LoVo (cell line): ENCODE measurements around the gene MCRS1.
"Not testable (repeated sequence)": the region's sequence is repeated elsewhere in the genome, so short reads cannot be mapped to it uniquely, and the experiment has no call there.

Experiments used
- DNase-seq: peaks from one replicate; pipeline ENCODE4 v3.0.0-alpha.2; 2016; ENCODE audit warnings: low spot score

The MCRS1 gene

DNA sequence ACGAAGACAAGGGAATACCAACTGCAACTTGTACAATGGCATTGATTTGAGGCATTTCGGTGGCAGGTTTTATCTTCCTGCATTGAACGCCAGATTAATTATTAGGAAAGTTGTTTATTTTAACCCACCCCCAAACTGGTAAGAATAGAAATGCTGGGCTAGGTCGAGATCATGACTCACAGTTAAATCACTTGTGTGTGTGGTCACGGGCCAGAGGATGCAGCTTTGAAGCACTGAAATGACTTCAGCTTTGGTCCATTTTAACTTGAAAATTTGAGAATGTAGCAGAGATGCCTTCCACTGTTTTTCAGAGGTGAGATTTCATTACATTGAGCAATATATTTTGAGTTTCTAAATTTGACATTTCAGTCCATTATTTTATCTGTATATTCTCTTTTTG lies 52.7 kb downstream of the MCRS1 start:
- DNase-seq, result no peak

DNA sequence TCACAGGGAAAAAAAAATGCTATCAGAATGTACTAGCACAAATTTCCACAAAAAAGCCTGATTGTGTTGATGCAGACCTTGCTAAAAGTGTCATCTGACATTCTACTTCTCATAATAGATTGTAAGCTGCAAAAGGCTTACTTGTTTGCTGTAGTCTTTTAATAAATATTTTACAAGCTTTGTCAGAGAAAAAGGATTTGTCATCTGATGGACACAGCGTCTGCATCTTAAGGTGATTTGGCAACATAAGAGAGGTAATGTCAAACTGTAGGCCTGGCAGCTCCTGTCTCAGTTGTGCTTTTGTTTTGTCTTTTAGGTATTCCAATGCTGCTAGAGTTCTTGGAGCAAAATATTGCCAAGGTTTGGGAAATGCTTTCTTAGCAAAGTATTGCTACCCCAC lies 55.4 kb downstream of the MCRS1 start:
- DNase-seq, result no peak

DNA sequence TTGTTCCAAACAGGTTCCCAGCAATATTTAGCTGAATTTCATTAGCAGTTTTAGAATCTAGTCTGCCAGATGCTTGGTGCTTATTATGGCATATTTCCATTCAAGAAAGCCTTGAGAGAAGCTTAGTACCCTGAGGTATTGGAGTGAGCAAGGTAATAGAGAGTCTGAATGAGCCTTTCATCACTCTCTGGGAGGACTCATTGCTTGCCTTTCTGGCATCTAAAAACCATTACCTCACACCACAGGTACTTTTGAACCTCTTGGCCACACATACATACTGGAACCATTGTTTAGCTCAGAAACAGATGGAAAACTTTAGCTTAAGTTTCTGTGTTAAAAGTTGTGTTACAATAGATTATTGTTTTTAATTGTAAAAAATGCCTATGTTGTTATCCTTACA lies 56.5 kb downstream of the MCRS1 start:
- no peak for DNase-seq

DNA sequence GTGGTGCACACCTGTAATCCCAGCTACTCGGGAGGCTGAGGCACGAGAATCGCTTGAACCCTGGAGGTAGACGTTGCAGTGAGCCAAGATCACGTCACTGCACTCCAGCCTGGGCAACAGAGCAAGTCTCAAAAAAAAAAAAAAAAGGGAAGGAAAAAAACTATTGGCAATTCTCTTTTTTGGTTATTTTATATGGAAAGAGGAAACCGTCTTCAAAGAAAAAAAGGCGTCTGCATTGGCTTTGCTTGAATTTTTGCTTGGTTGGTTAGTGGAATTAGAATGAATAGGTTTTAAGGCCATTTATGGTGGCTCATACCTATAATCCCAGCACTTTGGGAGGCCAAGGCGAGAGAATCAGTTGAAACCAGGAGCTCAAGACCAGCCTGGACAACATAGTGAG lies 58.3 kb downstream of the MCRS1 start:
- not testable (repeated sequence) for DNase-seq
